ENCODE measurements around the gene WNT7B. TPM values are rescaled to one million over a fixed set of nuclear protein-coding genes. Genes with fewer than 3 reads are reported as not detected.

WNT7B gene
- polyA plus RNA-seq, 6 donors from 2014 or later: 0.17 to 0.62 TPM; not detected in 4

- no peaks in the 10 kb centered on the region for H3K36me3 Mint-ChIP-seq
- H3K27me3 Mint-ChIP-seq: peaks cover 32 to 92% (median 76%) of the 10 kb centered on the region in 3 donors
- no peak overlapping the region for H3K4me3 Mint-ChIP-seq
- H3K4me1 Mint-ChIP-seq: peaks cover 13 to 20% (median 20%) of the 10 kb centered on the region in 3 donors
- H3K27ac Mint-ChIP-seq: no peak overlapping the region
- DNase-seq (no peak), ATAC-seq (ENCODE audit: low read depth in 2 of 2) (no peak)
- no peaks in the 10 kb centered on the region for H3K9me3 Mint-ChIP-seq
Observed at GRCh38 chr22:45969801-45970470, 7.0 kb downstream of the WNT7B start.

- DNase-seq (no peak), ATAC-seq (ENCODE audit: low read depth in 2 of 2) (no peak)
- peaks cover 27 to 92% (median 76%) of the 10 kb centered on the region in 3 donors for H3K27me3 Mint-ChIP-seq
- no peaks in the 10 kb centered on the region for H3K36me3 Mint-ChIP-seq
- no peak overlapping the region for H3K27ac Mint-ChIP-seq
- no peaks in the 10 kb centered on the region for H3K9me3 Mint-ChIP-seq
- H3K4me3 Mint-ChIP-seq: no peak overlapping the region
- peaks cover 9 to 19% (median 15%) of the 10 kb centered on the region in 3 donors for H3K4me1 Mint-ChIP-seq
Observed at GRCh38 chr22:45969414-45969799, 7.6 kb downstream of the WNT7B start.

GRCh38 chr22:45968751-45969413, 8.1 kb downstream of the WNT7B start:
- Mint-ChIP-seq H3K4me1 (peaks cover 9 to 16% (median 13%) of the 10 kb centered on the region in 3 donors), H3K4me3 (no peak overlapping the region), H3K36me3 (no peaks in the 10 kb centered on the region), H3K9me3 (no peaks in the 10 kb centered on the region), H3K27me3 (peaks cover 22 to 91% (median 71%) of the 10 kb centered on the region in 3 donors), H3K27ac (no peak overlapping the region)
- ATAC-seq (ENCODE audit: low read depth in 2 of 2) (no peak), DNase-seq (no peak)

GRCh38 chr22:45968003-45968650, 8.8 kb downstream of the WNT7B start:
- DNase-seq: no peak
- Mint-ChIP-seq H3K27ac (no peak overlapping the region), H3K9me3 (no peaks in the 10 kb centered on the region), H3K4me3 (no peak overlapping the region), H3K36me3 (no peaks in the 10 kb centered on the region), H3K27me3 (peaks cover 16 to 91% (median 63%) of the 10 kb centered on the region in 3 donors), H3K4me1 (peaks cover 7 to 14% (median 10%) of the 10 kb centered on the region in 3 donors)
- ATAC-seq (ENCODE audit: low read depth in 2 of 2): no peak

- DNase-seq (no peak), ATAC-seq (ENCODE audit: low read depth in 2 of 2) (no peak)
- Mint-ChIP-seq H3K9me3 (no peaks in the 10 kb centered on the region), H3K4me1 (peaks cover 6 to 12% (median 10%) of the 10 kb centered on the region in 3 donors), H3K36me3 (no peaks in the 10 kb centered on the region), H3K4me3 (no peak overlapping the region), H3K27me3 (peaks cover 14 to 91% (median 59%) of the 10 kb centered on the region in 3 donors), H3K27ac (no peak overlapping the region)
Observed at GRCh38 chr22:45966895-45967365, 10.0 kb downstream of the WNT7B start.

- Mint-ChIP-seq H3K27me3 (peaks cover 14 to 90% (median 59%) of the 10 kb centered on the region in 3 donors), H3K4me3 (no peak overlapping the region), H3K36me3 (no peaks in the 10 kb centered on the region)
Observed at GRCh38 chr22:45966320-45966894, 10.6 kb downstream of the WNT7B start.

GRCh38 chr22:45965563-45965962, 11.4 kb downstream of the WNT7B start:
- Mint-ChIP-seq H3K9me3 (no peaks in the 10 kb centered on the region), H3K27ac (no peak overlapping the region), H3K4me1 (peaks cover 3 to 9% (median 4%) of the 10 kb centered on the region in 3 donors), H3K36me3 (no peaks in the 10 kb centered on the region), H3K27me3 (peaks cover 14 to 81% (median 53%) of the 10 kb centered on the region in 3 donors), H3K4me3 (no peak overlapping the region)
- DNase-seq (no peak), ATAC-seq (ENCODE audit: low read depth in 2 of 2) (no peak)

More at GRCh38 chr22:45966320-45966894, 10.6 kb downstream of the WNT7B start:
- Mint-ChIP-seq H3K27ac (no peak overlapping the region), H3K4me1 (peaks cover 6 to 12% (median 10%) of the 10 kb centered on the region in 3 donors), H3K9me3 (no peaks in the 10 kb centered on the region)
- no peak for ATAC-seq (ENCODE audit: low read depth in 2 of 2)
- DNase-seq: no peak

- Mint-ChIP-seq H3K27me3 (peaks cover 14 to 78% (median 48%) of the 10 kb centered on the region in 3 donors), H3K27ac (no peak overlapping the region), H3K4me1 (peaks cover 0 to 9% (median 4%) of the 10 kb centered on the region in 3 donors), H3K4me3 (no peak overlapping the region), H3K36me3 (no peaks in the 10 kb centered on the region), H3K9me3 (no peaks in the 10 kb centered on the region)
- ATAC-seq (ENCODE audit: low read depth in 2 of 2) (no peak), DNase-seq (no peak)
Observed at GRCh38 chr22:45964926-45965527, 11.9 kb downstream of the WNT7B start.

GRCh38 chr22:45964372-45964771, 12.6 kb downstream of the WNT7B start:
- peaks cover 0 to 9% (median 0%) of the 10 kb centered on the region in 3 donors for H3K4me1 Mint-ChIP-seq
- H3K27ac Mint-ChIP-seq: no peak overlapping the region
- no peaks in the 10 kb centered on the region for H3K9me3 Mint-ChIP-seq
- no peak overlapping the region for H3K4me3 Mint-ChIP-seq
- peaks cover 7 to 78% (median 41%) of the 10 kb centered on the region in 3 donors for H3K27me3 Mint-ChIP-seq
- DNase-seq (no peak), ATAC-seq (ENCODE audit: low read depth in 2 of 2) (no peak)
- H3K36me3 Mint-ChIP-seq: no peaks in the 10 kb centered on the region

GRCh38 chr22:45963821-45964220, 13.1 kb downstream of the WNT7B start:
- Mint-ChIP-seq H3K4me3 (no peak overlapping the region), H3K36me3 (no peaks in the 10 kb centered on the region)
- ATAC-seq (ENCODE audit: low read depth in 2 of 2): no peak

GRCh38 chr22:45962756-45963324, 14.1 kb downstream of the WNT7B start:
- H3K27ac Mint-ChIP-seq: peak overlapping the region in 1 of 6 donors; percentile 49
- ATAC-seq (ENCODE audit: low read depth in 2 of 2) (no peak), DNase-seq (no peak)
- no peak overlapping the region for H3K4me3 Mint-ChIP-seq
- no peaks in the 10 kb centered on the region for H3K9me3 Mint-ChIP-seq
- peaks cover 0 to 9% (median 0%) of the 10 kb centered on the region in 3 donors for H3K4me1 Mint-ChIP-seq
- no peaks in the 10 kb centered on the region for H3K36me3 Mint-ChIP-seq
- peaks cover 0 to 72% (median 26%) of the 10 kb centered on the region in 3 donors for H3K27me3 Mint-ChIP-seq

More at GRCh38 chr22:45963821-45964220, 13.1 kb downstream of the WNT7B start:
- no peak for DNase-seq
- Mint-ChIP-seq H3K27me3 (peaks cover 6 to 74% (median 36%) of the 10 kb centered on the region in 3 donors), H3K27ac (no peak overlapping the region), H3K9me3 (no peaks in the 10 kb centered on the region), H3K4me1 (peaks cover 0 to 9% (median 0%) of the 10 kb centered on the region in 3 donors)

GRCh38 chr22:45962434-45962718, 14.6 kb downstream of the WNT7B start:
- ATAC-seq (ENCODE audit: low read depth in 2 of 2) (no peak), DNase-seq (no peak)
- Mint-ChIP-seq H3K27me3 (peaks cover 0 to 72% (median 23%) of the 10 kb centered on the region in 3 donors), H3K4me3 (no peak overlapping the region), H3K27ac (no peak overlapping the region), H3K36me3 (no peaks in the 10 kb centered on the region), H3K9me3 (no peaks in the 10 kb centered on the region), H3K4me1 (peaks cover 0 to 9% (median 0%) of the 10 kb centered on the region in 3 donors)

Measured in naive B cell (primary cell).